Glutamatergic neuron (in vitro differentiated cells): ENCODE data around the gene CACNA1D. TPM values are rescaled to one million over a fixed set of nuclear protein-coding genes. Genes with fewer than 3 reads are reported as not detected.

Experiments used
- DNase-seq: peaks from one replicate; pipeline ENCODE4 v3.0.0; 2022
- H3K27ac Mint-ChIP-seq: one replicate; pipeline ENCODE4 v1.8.0; 2020; ENCODE audit warnings: mild to moderate bottlenecking, mixed read lengths, inconsistent platforms; ENCODE audit not compliant: unreplicated experiment
- H3K27me3 Mint-ChIP-seq: one replicate; pipeline ENCODE4 v1.8.0; 2020; ENCODE audit warnings: mild to moderate bottlenecking, moderate library complexity, mixed read lengths, inconsistent platforms; ENCODE audit not compliant: unreplicated experiment
- H3K36me3 Mint-ChIP-seq: one replicate; pipeline ENCODE4 v1.8.0; 2020; ENCODE audit warnings: mild to moderate bottlenecking, mixed read lengths, inconsistent platforms; ENCODE audit not compliant: unreplicated experiment
- H3K4me1 Mint-ChIP-seq: one replicate; pipeline ENCODE4 v1.8.0; 2020; ENCODE audit warnings: mild to moderate bottlenecking, low read depth, mixed read lengths, inconsistent platforms; ENCODE audit not compliant: unreplicated experiment
- H3K4me3 Mint-ChIP-seq: one replicate; pipeline ENCODE4 v1.8.0; 2020; ENCODE audit warnings: mild to moderate bottlenecking, mixed read lengths, inconsistent platforms; ENCODE audit not compliant: unreplicated experiment
- H3K9me3 Mint-ChIP-seq: one replicate; pipeline ENCODE4 v1.8.0; 2020; ENCODE audit warnings: mild to moderate bottlenecking, moderate library complexity, mixed read lengths, inconsistent platforms; ENCODE audit not compliant: unreplicated experiment
- CTCF ChIP-seq: fragments of 200-600 bp; sonication (generic); IDR thresholded peaks from one replicate; pipeline ENCODE4 v1.5.0; 2021; ENCODE audit not compliant: partially characterized antibody, unreplicated experiment
- total RNA-seq: library from RNA; stranded (reverse); fragmentation: NEBNext Ultra II Directional; extraction: Animal tissue kit (Norgen Biotek cat#: 25700); gene quantifications from one replicate; pipeline ENCODE4 v1.2.1, GENCODE V29; 2021; ENCODE audit not compliant: unreplicated experiment

The CACNA1D gene
- total RNA-seq, 1 donor from 2014 or later = 5.0 TPM

- no peaks in the 10 kb centered on the region for H3K36me3 Mint-ChIP-seq
- H3K27me3 Mint-ChIP-seq = no peaks in the 10 kb centered on the region
- no peak overlapping the region for H3K27ac Mint-ChIP-seq
- no peak for DNase-seq
- peaks cover 1% of the 10 kb centered on the region for H3K9me3 Mint-ChIP-seq
- TF ChIP-seq CTCF = no peak
- no peaks in the 10 kb centered on the region for H3K4me1 Mint-ChIP-seq
- H3K4me3 Mint-ChIP-seq = no peak overlapping the region
These were observed 10.6 kb upstream of the CACNA1D start for GRCh38 chr3:53483821-53484220.

GRCh38 chr3:53484984-53485383 lies 9.4 kb upstream of the CACNA1D start:
- Mint-ChIP-seq H3K27ac (no peak overlapping the region), H3K4me3 (no peak overlapping the region), H3K36me3 (no peaks in the 10 kb centered on the region), H3K4me1 (no peaks in the 10 kb centered on the region), H3K27me3 (no peaks in the 10 kb centered on the region), H3K9me3 (peaks cover 1% of the 10 kb centered on the region)
- no peak for DNase-seq
- no peak for TF ChIP-seq CTCF

GRCh38 chr3:53485675-53486403 lies 8.6 kb upstream of the CACNA1D start:
- Mint-ChIP-seq H3K27me3 (no peaks in the 10 kb centered on the region), H3K4me1 (no peaks in the 10 kb centered on the region), H3K4me3 (no peak overlapping the region), H3K27ac (no peak overlapping the region), H3K9me3 (peaks cover 1% of the 10 kb centered on the region), H3K36me3 (no peaks in the 10 kb centered on the region)
- TF ChIP-seq CTCF = no peak
- DNase-seq = no peak

- DNase-seq = no peak
- no peak for TF ChIP-seq CTCF
- H3K36me3 Mint-ChIP-seq = no peaks in the 10 kb centered on the region
- no peak overlapping the region for H3K27ac Mint-ChIP-seq
- no peaks in the 10 kb centered on the region for H3K4me1 Mint-ChIP-seq
- no peaks in the 10 kb centered on the region for H3K9me3 Mint-ChIP-seq
- H3K4me3 Mint-ChIP-seq = no peak overlapping the region
- peaks cover 1% of the 10 kb centered on the region for H3K27me3 Mint-ChIP-seq
These were observed 7.3 kb upstream of the CACNA1D start for GRCh38 chr3:53486961-53487654.

GRCh38 chr3:53489386-53489785 lies 5.0 kb upstream of the CACNA1D start:
- H3K27ac Mint-ChIP-seq = no peak overlapping the region
- no peaks in the 10 kb centered on the region for H3K36me3 Mint-ChIP-seq
- no peak for TF ChIP-seq CTCF
- DNase-seq = no peak
- H3K27me3 Mint-ChIP-seq = peaks cover 5% of the 10 kb centered on the region
- no peaks in the 10 kb centered on the region for H3K9me3 Mint-ChIP-seq
- H3K4me1 Mint-ChIP-seq = no peaks in the 10 kb centered on the region
- no peak overlapping the region for H3K4me3 Mint-ChIP-seq
